Liver (tissue), 9 donors: ENCODE results near the gene TEX48. TPM values are rescaled to one million over a fixed set of nuclear protein-coding genes. Genes with fewer than 3 reads are reported as not detected.

Source experiments
- DNase-seq: peaks from one replicate; pipeline ENCODE4 v3.0.0-alpha.2; 2017; ENCODE audit warnings: low spot score
- H3K27ac ChIP-seq, 2 donors: one replicate each; pipeline ENCODE4 v1.7.0; 2013; ENCODE audit warnings: inconsistent platforms in 2 of 2, low read length in 2 of 2, control low read depth in 1 of 2, low read depth in 1 of 2, mild to moderate bottlenecking in 1 of 2
- H3K27me3 ChIP-seq, 4 donors: one replicate each; pipeline versions ENCODE4 v1.6.1 to v1.7.0; 2013; ENCODE audit warnings: low read length in 3 of 4, inconsistent platforms in 1 of 4, mild to moderate bottlenecking in 1 of 4, moderate library complexity in 1 of 4; ENCODE audit not compliant: control insufficient read depth in 4 of 4, insufficient read depth in 4 of 4
- H3K36me3 ChIP-seq, 4 donors: one replicate each; pipeline versions ENCODE4 v1.6.1 to v1.7.0; 2013; ENCODE audit warnings: low read length in 3 of 4, mild to moderate bottlenecking in 3 of 4, low read depth in 1 of 4, moderate library complexity in 1 of 4; ENCODE audit not compliant: control insufficient read depth in 4 of 4, insufficient read depth in 3 of 4
- H3K4me1 ChIP-seq, 4 donors: one replicate each; pipeline versions ENCODE4 v1.6.1 to v1.7.0; 2013; ENCODE audit warnings: low read length in 3 of 4, mild to moderate bottlenecking in 3 of 4, moderate library complexity in 1 of 4; ENCODE audit not compliant: control insufficient read depth in 4 of 4, insufficient read depth in 4 of 4
- H3K4me3 ChIP-seq, 3 donors: one replicate each; pipeline versions ENCODE4 v1.6.1 to v1.7.0; 2013; ENCODE audit warnings: low read length in 3 of 3, control low read depth in 1 of 3, low read depth in 1 of 3, mild to moderate bottlenecking in 1 of 3
- H3K9ac ChIP-seq, 2 donors: one replicate each; pipeline ENCODE4 v1.7.0; 2013; ENCODE audit warnings: low read length in 2 of 2, mild to moderate bottlenecking in 2 of 2, moderate library complexity in 2 of 2, control low read depth in 1 of 2, low read depth in 1 of 2
- H3K9me3 ChIP-seq, 4 donors: one replicate each; pipeline versions ENCODE4 v1.6.1 to v1.7.0; 2013; ENCODE audit warnings: low read length in 3 of 4; ENCODE audit not compliant: control insufficient read depth in 4 of 4
- CTCF ChIP-seq: fragments of 150-350 bp; IDR thresholded peaks from 2 replicates; pipeline ENCODE4 v1.5.1; 2017; ENCODE audit warnings: improper control_type of control experiment, low read depth, low read length; ENCODE audit not compliant: missing input control
- EGR1 ChIP-seq, 2 donors: IDR thresholded peaks; 2 replicates each; pipeline ENCODE4 v1.6.1; 2016 to 2018; ENCODE audit warnings: antibody characterized with exemption in 2 of 2, low read depth in 2 of 2
- FOXA1 ChIP-seq: IDR thresholded peaks from 2 replicates; pipeline ENCODE4 v1.6.1; 2016; ENCODE audit warnings: antibody characterized with exemption
- FOXA2 ChIP-seq: IDR thresholded peaks from 2 replicates; pipeline ENCODE4 v1.6.1; 2016; ENCODE audit warnings: antibody characterized with exemption
- GABPA ChIP-seq, 2 donors: IDR thresholded peaks in 1 of 2; conservative IDR thresholded peaks in 1 of 2; 2 replicates each; pipeline ENCODE4 v1.6.1; 2016; ENCODE audit warnings: antibody characterized with exemption in 2 of 2, mild to moderate bottlenecking in 1 of 2, moderate library complexity in 1 of 2
- HNF4A ChIP-seq, 2 donors: conservative IDR thresholded peaks; 2 replicates each; pipeline ENCODE4 v1.6.1; 2016; ENCODE audit warnings: antibody characterized with exemption in 2 of 2, mild to moderate bottlenecking in 2 of 2
- HNF4G ChIP-seq: IDR thresholded peaks from 2 replicates; pipeline ENCODE4 v1.6.1; 2016; ENCODE audit warnings: antibody characterized with exemption
- JUND ChIP-seq, 2 donors: IDR thresholded peaks; 2 replicates each; pipeline ENCODE4 v1.6.1; 2016; ENCODE audit warnings: antibody characterized with exemption in 2 of 2
- MAX ChIP-seq: IDR thresholded peaks from 2 replicates; pipeline ENCODE4 v1.6.1; 2016; ENCODE audit warnings: antibody characterized with exemption
- NR2F2 ChIP-seq: IDR thresholded peaks from 2 replicates; pipeline ENCODE4 v1.6.1; 2016; ENCODE audit warnings: antibody characterized with exemption
- RAD21 ChIP-seq, 2 donors: IDR thresholded peaks; 2 replicates each; pipeline ENCODE4 v1.6.1; 2016; ENCODE audit warnings: antibody characterized with exemption in 2 of 2, mild to moderate bottlenecking in 2 of 2
- RXRA ChIP-seq, 2 donors: IDR thresholded peaks; 2 replicates each; pipeline ENCODE4 v1.6.1; 2017 to 2018; ENCODE audit warnings: antibody characterized with exemption in 2 of 2, mild to moderate bottlenecking in 1 of 2
- SP1 ChIP-seq: IDR thresholded peaks from 2 replicates; pipeline ENCODE4 v1.6.1; 2018; ENCODE audit warnings: antibody characterized with exemption, mild to moderate bottlenecking
- TAF1 ChIP-seq: conservative IDR thresholded peaks from 2 replicates; pipeline ENCODE4 v1.6.1; 2016; ENCODE audit warnings: antibody characterized with exemption, mild to moderate bottlenecking
- YY1 ChIP-seq: IDR thresholded peaks from 2 replicates; pipeline ENCODE4 v1.6.1; 2016; ENCODE audit warnings: antibody characterized with exemption, mild to moderate bottlenecking
- WGBS: extraction: QIAGEN DNeasy Blood & Tissue Kit; methylation state at CpG from one replicate; pipeline ENCODE4 v1.1.7; 2013; 5-methylcytosine and 5-hydroxymethylcytosine counted together
- polyA plus RNA-seq, 2 donors: library from polyadenylated mRNA; stranded (reverse) in 1 of 2; unstranded in 1 of 2; fragments of 200-250 nt in 1 of 2; fragments of >200 nt in 1 of 2; fragmentation: Nextera tagmentation in 1 of 2; extraction: Ambion mirVana in 1 of 2; gene quantifications; one replicate each; pipeline versions ENCODE4 v1.2.1 to v1.2.3, GENCODE V29; 2013 to 2015
- total RNA-seq, 2 donors: library from RNA; depleted of rRNA; stranded (reverse); fragments of >200 nt; gene quantifications; one replicate each; pipeline ENCODE4 v1.2.3, GENCODE V29; 2014
- TF ChIP-seq, protein P1 (sequence below): IDR thresholded peaks from 2 replicates; pipeline ENCODE4 v1.6.1; 2016; ENCODE audit warnings: antibody characterized with exemption
- TF ChIP-seq, protein P2 (sequence below): IDR thresholded peaks from 2 replicates; pipeline ENCODE4 v1.6.1; 2016; ENCODE audit warnings: antibody characterized with exemption
- donor health status: healthy.
- donor health status: healthy.
- donor health status: healthy.
- donor health status: healthy.
- donor health status: healthy.

The TEX48 gene
- total and polyA plus RNA-seq, 4 donors, result not detected

DNA sequence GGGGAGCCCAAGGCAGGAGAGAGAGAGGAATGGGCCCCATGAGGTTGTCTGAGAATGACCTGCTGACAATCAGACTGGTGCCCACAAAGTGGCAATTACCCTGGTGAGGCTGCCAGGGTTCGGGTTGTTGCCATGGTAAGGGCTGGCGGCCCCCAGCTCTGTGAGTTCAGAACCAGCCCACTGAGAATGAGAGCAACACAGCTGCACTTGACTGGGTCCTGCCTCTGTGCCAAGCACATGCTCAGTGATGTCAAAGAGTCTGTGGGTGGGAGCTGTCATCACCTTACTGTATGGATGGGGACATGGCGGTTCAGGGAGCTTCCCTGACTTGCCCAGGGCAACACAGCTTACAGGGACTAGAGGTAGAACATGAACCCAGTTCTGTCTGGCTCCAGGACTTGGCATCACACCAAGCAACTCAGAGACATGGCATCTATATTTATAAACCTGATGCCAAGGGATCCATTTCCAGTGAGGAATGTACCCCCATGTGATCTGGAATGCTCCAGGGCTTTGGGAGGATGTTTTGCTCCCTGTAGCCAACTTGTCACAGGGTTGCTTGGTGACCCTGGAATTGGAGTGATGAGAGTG, 38.2 kb upstream of the TEX48 start:
- H3K9ac ChIP-seq, result no peak overlapping the region
- H3K36me3 ChIP-seq, result no peaks in the 10 kb centered on the region
- TF ChIP-seq EGR1 (IDR thresholded peaks at IDR 0.05; ENCODE audit: low read depth in 2 of 2), result no peak
- TF ChIP-seq RXRA (IDR thresholded peaks at IDR 0.05), result no peak
- no peak for TF ChIP-seq CTCF
- no peak for TF ChIP-seq JUND (IDR thresholded peaks at IDR 0.05)
- TF ChIP-seq, protein P1, sequence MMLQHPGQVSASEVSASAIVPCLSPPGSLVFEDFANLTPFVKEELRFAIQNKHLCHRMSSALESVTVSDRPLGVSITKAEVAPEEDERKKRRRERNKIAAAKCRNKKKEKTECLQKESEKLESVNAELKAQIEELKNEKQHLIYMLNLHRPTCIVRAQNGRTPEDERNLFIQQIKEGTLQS, result no peak
- TF ChIP-seq SP1, result no peak
- no peak for TF ChIP-seq GABPA (IDR thresholded peaks at IDR 0.05 in 1 of 2, conservative IDR thresholded peaks at IDR 0.05 in 1 of 2)
- no peak for TF ChIP-seq TAF1
- TF ChIP-seq MAX, result no peak
- H3K4me3 ChIP-seq, result no peak overlapping the region
- H3K27ac ChIP-seq, result no peak overlapping the region
- H3K27me3 ChIP-seq, result peaks cover 0 to 2% (median 0%) of the 10 kb centered on the region in 4 donors
- no peak for DNase-seq
- peaks cover 0 to 11% (median 7%) of the 10 kb centered on the region in 4 donors for H3K4me1 ChIP-seq
- peaks cover 0 to 2% (median 0%) of the 10 kb centered on the region in 4 donors for H3K9me3 ChIP-seq
- WGBS, result 60% methylated on average over 3 of the region's 3 CpGs

- H3K4me1 ChIP-seq, result peaks cover 0 to 11% (median 7%) of the 10 kb centered on the region in 4 donors
- TF ChIP-seq, protein P1, result no peak
- TF ChIP-seq, protein P2, sequence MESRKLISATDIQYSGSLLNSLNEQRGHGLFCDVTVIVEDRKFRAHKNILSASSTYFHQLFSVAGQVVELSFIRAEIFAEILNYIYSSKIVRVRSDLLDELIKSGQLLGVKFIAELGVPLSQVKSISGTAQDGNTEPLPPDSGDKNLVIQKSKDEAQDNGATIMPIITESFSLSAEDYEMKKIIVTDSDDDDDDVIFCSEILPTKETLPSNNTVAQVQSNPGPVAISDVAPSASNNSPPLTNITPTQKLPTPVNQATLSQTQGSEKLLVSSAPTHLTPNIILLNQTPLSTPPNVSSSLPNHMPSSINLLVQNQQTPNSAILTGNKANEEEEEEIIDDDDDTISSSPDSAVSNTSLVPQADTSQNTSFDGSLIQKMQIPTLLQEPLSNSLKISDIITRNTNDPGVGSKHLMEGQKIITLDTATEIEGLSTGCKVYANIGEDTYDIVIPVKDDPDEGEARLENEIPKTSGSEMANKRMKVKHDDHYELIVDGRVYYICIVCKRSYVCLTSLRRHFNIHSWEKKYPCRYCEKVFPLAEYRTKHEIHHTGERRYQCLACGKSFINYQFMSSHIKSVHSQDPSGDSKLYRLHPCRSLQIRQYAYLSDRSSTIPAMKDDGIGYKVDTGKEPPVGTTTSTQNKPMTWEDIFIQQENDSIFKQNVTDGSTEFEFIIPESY, result no peak
- TF ChIP-seq FOXA1 (no peak), RAD21 (IDR thresholded peaks at IDR 0.05) (no peak)
- peaks cover 0 to 2% (median 0%) of the 10 kb centered on the region in 4 donors for H3K9me3 ChIP-seq
- H3K4me3 ChIP-seq, result no peak overlapping the region
- peaks cover 0 to 2% (median 0%) of the 10 kb centered on the region in 4 donors for H3K27me3 ChIP-seq
- no peak overlapping the region for H3K27ac ChIP-seq
- no peaks in the 10 kb centered on the region for H3K36me3 ChIP-seq
- H3K9ac ChIP-seq, result no peak overlapping the region
- DNase-seq, result no peak
- WGBS, result 96% methylated on average over 4 of the region's 4 CpGs
These were observed 37.3 kb upstream of the TEX48 start for GRCh38 chr9:114719290-114719689.

DNA sequence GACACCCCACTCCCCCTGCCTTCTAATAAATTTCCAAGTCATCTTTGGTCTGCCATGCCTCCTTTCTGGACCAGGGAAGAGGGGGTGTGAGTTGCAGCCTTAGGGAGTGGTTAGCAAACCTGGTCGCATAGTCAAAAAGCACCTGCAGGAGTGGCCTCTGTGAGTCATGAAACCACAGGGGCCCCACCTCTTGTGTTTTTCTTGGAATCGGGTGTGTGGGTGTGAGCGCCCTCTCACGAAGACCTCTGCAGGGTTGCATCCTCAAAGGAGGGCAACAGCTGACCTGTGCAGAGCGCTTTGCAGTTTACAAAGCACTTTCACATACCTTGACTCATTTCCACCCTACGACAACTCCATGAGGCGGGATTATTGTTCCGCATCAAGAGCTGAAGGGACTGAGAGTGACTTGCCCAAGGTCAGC, 36.8 kb upstream of the TEX48 start:
- peaks cover 0 to 2% (median 0%) of the 10 kb centered on the region in 4 donors for H3K9me3 ChIP-seq
- no peak overlapping the region for H3K27ac ChIP-seq
- WGBS, result 83% methylated on average over 8 of the region's 8 CpGs
- peaks cover 0 to 11% (median 7%) of the 10 kb centered on the region in 4 donors for H3K4me1 ChIP-seq
- DNase-seq, result no peak
- no peak overlapping the region for H3K4me3 ChIP-seq
- no peaks in the 10 kb centered on the region for H3K36me3 ChIP-seq
- H3K9ac ChIP-seq, result no peak overlapping the region
- H3K27me3 ChIP-seq, result peaks cover 0 to 2% (median 0%) of the 10 kb centered on the region in 4 donors
- no peak for TF ChIP-seq YY1
- TF ChIP-seq, protein P1, result no peak
- no peak for TF ChIP-seq MAX
- TF ChIP-seq FOXA2, result no peak
- no peak for TF ChIP-seq NR2F2
- TF ChIP-seq SP1, result no peak
- no peak for TF ChIP-seq HNF4A (conservative IDR thresholded peaks at IDR 0.05)
- no peak for TF ChIP-seq EGR1 (IDR thresholded peaks at IDR 0.05; ENCODE audit: low read depth in 2 of 2)
- TF ChIP-seq GABPA (IDR thresholded peaks at IDR 0.05 in 1 of 2, conservative IDR thresholded peaks at IDR 0.05 in 1 of 2), result no peak
- TF ChIP-seq, protein P2, result no peak
- TF ChIP-seq RAD21 (IDR thresholded peaks at IDR 0.05), result no peak
- no peak for TF ChIP-seq TAF1
- no peak for TF ChIP-seq JUND (IDR thresholded peaks at IDR 0.05)
- no peak for TF ChIP-seq HNF4G
